CD4-positive, alpha-beta T cell (primary cell): ENCODE results near the gene TMEM179. TPM values are rescaled to one million over a fixed set of nuclear protein-coding genes. Genes with fewer than 3 reads are reported as not detected.
"Not testable (repeated sequence)": the region's sequence is repeated elsewhere in the genome, so short reads cannot be mapped to it uniquely, and the experiment has no call there.

Experiments used
- ATAC-seq: fragments of 200-7000 bp; cut with Tn5 transposase; one replicate; pipeline ENCODE4 v1.10.0; 2022; ENCODE audit warnings: mild to moderate bottlenecking; ENCODE audit not compliant: poor library complexity
- CTCF ChIA-PET: fragments of 350-600 bp; sonication (Branson Sonifier 250); formaldehyde crosslinking; loops from one replicate; lab custom pipeline; 2021; ENCODE audit warnings: antibody characterized with exemption, inconsistent platforms; lab: Charles Lee
- POLR2A ChIA-PET: fragments of 350-600 bp; sonication (Branson Sonifier 250); formaldehyde crosslinking; loops from one replicate; lab custom pipeline; 2021; ENCODE audit warnings: antibody characterized with exemption, inconsistent platforms; lab: Charles Lee
- DNase-seq, 14 experiments: peaks; one replicate each; pipeline ENCODE4 v3.0.0-alpha.2; 2013 to 2020; ENCODE audit warnings: mixed read lengths in 2 of 14
- H3K27ac ChIP-seq, 2 donors: one replicate each; pipeline versions ENCODE4 v1.5.1 to v1.7.0; 2013; ENCODE audit warnings: low read length in 2 of 2, low read depth in 1 of 2, mild to moderate bottlenecking in 1 of 2
- H3K27me3 ChIP-seq, 2 experiments: 1 replicate in 1 of 2; 2 replicates in 1 of 2; pipeline versions ENCODE4 v1.6.1 to v1.7.0; 2013; ENCODE audit warnings: low read length in 2 of 2, control low read depth in 1 of 2, mild to moderate bottlenecking in 1 of 2, moderate library complexity in 1 of 2; ENCODE audit not compliant: insufficient read depth in 2 of 2, control insufficient read depth in 1 of 2
- H3K36me3 ChIP-seq: one replicate; pipeline ENCODE4 v1.6.1; 2013; ENCODE audit warnings: low read length, control low read depth; ENCODE audit not compliant: insufficient read depth
- H3K4me1 ChIP-seq: one replicate; pipeline ENCODE4 v1.6.1; 2013; ENCODE audit warnings: low read length, control low read depth; ENCODE audit not compliant: insufficient read depth
- H3K4me3 ChIP-seq: one replicate; pipeline ENCODE4 v1.5.1; 2013; ENCODE audit warnings: mild to moderate bottlenecking, low read length, moderate library complexity
- H3K9me3 ChIP-seq, 2 experiments: 1 replicate in 1 of 2; 2 replicates in 1 of 2; pipeline versions ENCODE4 v1.6.1 to v1.7.0; 2013; ENCODE audit warnings: low read length in 2 of 2, mild to moderate bottlenecking in 2 of 2, control low read depth in 1 of 2, moderate library complexity in 1 of 2; ENCODE audit not compliant: control insufficient read depth in 1 of 2, insufficient read depth in 1 of 2
- H3K27ac Mint-ChIP-seq: one replicate; pipeline ENCODE4 v1.8.0; 2020; ENCODE audit warnings: mixed read lengths
- H3K27me3 Mint-ChIP-seq: one replicate; pipeline ENCODE4 v1.8.0; 2021; ENCODE audit warnings: mixed read lengths
- H3K36me3 Mint-ChIP-seq: one replicate; pipeline ENCODE4 v1.8.0; 2021; ENCODE audit warnings: low read depth, mixed read lengths
- H3K4me1 Mint-ChIP-seq: one replicate; pipeline ENCODE4 v1.8.0; 2021; ENCODE audit warnings: low read depth, mixed read lengths
- H3K4me3 Mint-ChIP-seq: one replicate; pipeline ENCODE4 v1.8.0; 2020; ENCODE audit warnings: mild to moderate bottlenecking, mixed read lengths
- H3K9me3 Mint-ChIP-seq: one replicate; pipeline ENCODE4 v1.8.0; 2020; ENCODE audit warnings: mixed read lengths
- intact Hi-C, 2 experiments: fragments of 100-400 bp; cut with DNase I in 1 of 2; cut with micrococcal nuclease in 1 of 2; formaldehyde crosslinking; loops; one replicate each; pipeline versions ENCODE4 v1.15.1 to v1.9.0; 2023 to 2025; cut with DNase I, micrococcal nuclease
- polyA plus RNA-seq, 2 donors: library from polyadenylated mRNA; unstranded; fragments of 120-200 nt; gene quantifications; one replicate each; pipeline ENCODE4 v1.2.1, GENCODE V29; 2013
- total RNA-seq, 174 experiments: library from RNA in 2 of 174; stranded (reverse) in 2 of 174; gene quantifications; one replicate each; pipeline ENCODE4 v1.2.3 and lab custom pipeline; 2021 to 2026
- TF ChIP-seq, protein P1 (sequence below): fragments of 200-600 bp; IDR thresholded peaks from one replicate; pipeline ENCODE4 v1.8.0; 2022; ENCODE audit warnings: antibody characterized with exemption, mild to moderate bottlenecking

TMEM179 gene
- total RNA-seq, result not detected
- polyA plus RNA-seq (2013, experiment 1 of 2), result not detected
- 0.04 TPM for polyA plus RNA-seq (2013, experiment 2 of 2)
- 0 to 0.41 (median 0) reads per million in 172 experiments for total RNA-seq (lab: John Stamatoyannopoulos, UW)

DNA sequence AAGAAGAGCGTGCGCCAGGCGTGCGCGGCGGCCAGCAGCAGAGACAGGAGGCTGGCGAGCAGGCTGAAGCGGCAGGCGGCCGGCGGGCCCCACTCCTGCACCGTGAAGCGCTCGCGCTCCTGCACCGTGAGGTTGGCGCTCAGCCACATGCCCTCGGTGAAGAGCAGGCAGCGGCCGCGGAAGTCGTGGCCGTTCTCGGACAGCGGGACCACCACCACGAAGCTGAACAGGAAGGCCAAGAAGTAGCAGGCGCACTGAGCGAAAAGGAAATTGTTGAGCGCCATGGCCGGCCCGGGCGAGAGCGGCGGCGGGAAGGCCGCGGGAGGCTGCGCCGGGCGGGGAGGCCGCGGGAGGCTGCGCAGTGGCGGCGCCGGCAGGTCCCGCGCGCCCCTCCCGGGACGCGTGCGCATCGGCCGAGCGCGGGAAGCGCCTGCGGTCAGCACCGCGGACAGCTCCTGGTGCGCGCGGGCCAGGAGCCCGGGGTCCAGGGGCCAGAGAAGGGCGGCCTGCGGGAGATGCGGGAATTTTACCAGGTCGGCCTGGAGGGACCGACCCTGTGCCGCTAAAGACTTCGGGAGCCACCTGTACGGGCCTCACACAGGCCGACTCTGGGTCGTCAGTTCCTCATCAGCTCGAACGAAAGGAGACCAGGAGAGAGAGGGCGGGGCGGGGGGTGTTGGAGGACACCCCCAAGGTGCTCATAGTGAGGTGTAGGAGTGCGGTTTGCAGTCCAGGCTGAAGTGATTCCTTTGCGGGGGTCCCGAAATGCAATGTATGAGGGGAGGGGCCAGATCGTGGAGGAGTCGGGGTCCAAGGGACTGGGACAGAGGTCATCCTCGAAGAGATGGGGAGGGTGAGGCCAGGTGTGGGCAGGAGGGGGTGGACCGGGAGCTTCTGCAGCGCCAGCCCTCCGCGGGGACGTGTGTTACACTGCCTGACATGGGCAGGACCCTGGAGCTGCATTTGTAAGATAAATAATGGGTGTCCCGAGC is at the start of gene TMEM179:
Gene TMEM179 (minus strand): TSS at position 315 of the 992 bp plus-strand sequence. CDS start 31 bp downstream, at position 284.
- no peak within 1 kb of the TSS for H3K27ac Mint-ChIP-seq
- Histone ChIP-seq H3K36me3 (no peaks in the 10 kb centered on the region), H3K27me3 (peaks cover 24 to 50% of the 10 kb centered on the region in 2 experiments), H3K27ac (no peak within 1 kb of the TSS), H3K4me3 (no peak within 1 kb of the TSS), H3K4me1 (no peaks in the 10 kb centered on the region), H3K9me3 (peaks cover 0 to 25% of the 10 kb centered on the region in 2 experiments)
- no peaks in the 10 kb centered on the region for H3K36me3 Mint-ChIP-seq
- peaks cover 85% of the 10 kb centered on the region for H3K27me3 Mint-ChIP-seq
- intact Hi-C loops, result no loop called here
- ChIA-PET CTCF (no interaction called here), POLR2A (no interaction called here)
- TF ChIP-seq, protein P1, sequence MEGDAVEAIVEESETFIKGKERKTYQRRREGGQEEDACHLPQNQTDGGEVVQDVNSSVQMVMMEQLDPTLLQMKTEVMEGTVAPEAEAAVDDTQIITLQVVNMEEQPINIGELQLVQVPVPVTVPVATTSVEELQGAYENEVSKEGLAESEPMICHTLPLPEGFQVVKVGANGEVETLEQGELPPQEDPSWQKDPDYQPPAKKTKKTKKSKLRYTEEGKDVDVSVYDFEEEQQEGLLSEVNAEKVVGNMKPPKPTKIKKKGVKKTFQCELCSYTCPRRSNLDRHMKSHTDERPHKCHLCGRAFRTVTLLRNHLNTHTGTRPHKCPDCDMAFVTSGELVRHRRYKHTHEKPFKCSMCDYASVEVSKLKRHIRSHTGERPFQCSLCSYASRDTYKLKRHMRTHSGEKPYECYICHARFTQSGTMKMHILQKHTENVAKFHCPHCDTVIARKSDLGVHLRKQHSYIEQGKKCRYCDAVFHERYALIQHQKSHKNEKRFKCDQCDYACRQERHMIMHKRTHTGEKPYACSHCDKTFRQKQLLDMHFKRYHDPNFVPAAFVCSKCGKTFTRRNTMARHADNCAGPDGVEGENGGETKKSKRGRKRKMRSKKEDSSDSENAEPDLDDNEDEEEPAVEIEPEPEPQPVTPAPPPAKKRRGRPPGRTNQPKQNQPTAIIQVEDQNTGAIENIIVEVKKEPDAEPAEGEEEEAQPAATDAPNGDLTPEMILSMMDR, result no peak
- no peaks in the 10 kb centered on the region for H3K4me1 Mint-ChIP-seq
- ATAC-seq (no peak), DNase-seq (peak in 1 of 14 experiments; percentile 5)
- no peak within 1 kb of the TSS for H3K4me3 Mint-ChIP-seq
- H3K9me3 Mint-ChIP-seq, result no peaks in the 10 kb centered on the region

DNA sequence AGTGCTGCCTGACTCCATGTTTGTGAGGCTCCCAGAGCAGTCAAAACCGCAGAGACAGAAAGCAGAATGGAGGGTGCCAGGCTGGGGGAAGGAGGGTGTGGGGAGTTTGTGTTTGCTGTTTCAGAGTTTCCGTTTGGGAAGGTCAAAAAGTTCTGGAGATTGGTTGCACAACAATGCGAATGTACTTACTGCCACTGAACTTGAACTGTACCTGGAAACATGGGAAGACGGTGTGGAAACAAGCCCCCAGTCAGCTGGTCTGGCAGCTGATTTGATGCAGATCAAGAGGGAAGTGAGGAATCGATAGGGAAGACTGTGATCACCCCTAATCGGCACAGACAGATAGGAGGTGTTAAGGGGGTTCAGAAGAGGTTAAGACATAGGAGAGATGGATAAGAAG is 49.5 kb upstream of the TMEM179 start:
- H3K9me3 Mint-ChIP-seq, result no peaks in the 10 kb centered on the region
- CTCF ChIA-PET, result no interaction called here

DNA sequence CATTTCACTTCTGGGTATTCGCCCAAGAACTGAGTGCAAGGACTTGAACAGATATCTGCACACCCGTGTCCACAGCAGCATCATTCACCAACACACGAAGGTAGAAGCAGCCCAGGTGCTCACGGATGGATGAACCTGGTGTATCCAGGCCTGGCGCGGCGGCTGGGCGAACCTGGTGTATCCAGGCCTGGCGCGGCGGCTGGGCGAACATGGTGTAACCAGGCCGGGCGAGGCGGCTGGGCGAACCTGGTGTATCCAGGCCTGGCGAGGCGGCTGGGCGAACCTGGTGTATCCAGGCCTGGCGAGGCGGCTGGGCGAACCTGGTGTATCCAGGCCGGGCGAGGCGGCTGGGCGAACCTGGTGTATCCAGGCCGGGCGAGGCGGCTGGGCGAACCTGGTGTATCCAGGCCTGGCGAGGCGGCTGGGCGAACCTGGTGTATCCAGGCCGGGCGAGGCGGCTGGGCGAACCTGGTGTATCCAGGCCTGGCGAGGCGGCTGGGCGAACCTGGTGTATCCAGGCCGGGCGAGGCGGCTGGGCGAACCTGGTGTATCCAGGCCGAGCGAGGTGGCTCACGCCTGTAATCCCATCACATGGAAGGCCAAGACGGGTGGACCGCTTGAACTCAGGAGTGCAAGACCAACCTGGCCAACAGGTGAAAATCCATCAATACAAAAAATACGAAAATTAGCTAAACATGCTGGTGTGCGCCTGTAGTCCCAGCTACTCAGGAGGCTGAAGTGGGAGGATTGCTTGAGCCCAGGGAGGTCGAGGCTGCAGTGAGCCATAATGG is 48.8 kb upstream of the TMEM179 start:
- POLR2A ChIA-PET, H3K27me3 ChIP-seq, H3K36me3 Mint-ChIP-seq, H3K27me3 Mint-ChIP-seq, DNase-seq, H3K9me3 Mint-ChIP-seq, H3K4me3 ChIP-seq, H3K4me3 Mint-ChIP-seq, ATAC-seq, H3K27ac ChIP-seq, intact Hi-C loops, CTCF ChIA-PET, H3K27ac Mint-ChIP-seq, H3K36me3 ChIP-seq: not testable (repeated sequence)
- H3K9me3 ChIP-seq, result peaks cover 3 to 18% of the 10 kb centered on the region in 2 experiments
- H3K4me1 ChIP-seq, result peaks cover 24% of the 10 kb centered on the region
- peaks cover 25% of the 10 kb centered on the region for H3K4me1 Mint-ChIP-seq

More for the DNA sequence above, 49.5 kb upstream of the TMEM179 start:
- intact Hi-C loops, result no loop called here
- TF ChIP-seq, protein P1, result no peak
- ATAC-seq (no peak), DNase-seq (no peak)
- Histone ChIP-seq H3K36me3 (no peaks in the 10 kb centered on the region), H3K4me3 (no peak overlapping the region), H3K27ac (no peak overlapping the region), H3K9me3 (peaks cover 3 to 19% of the 10 kb centered on the region in 2 experiments), H3K4me1 (peaks cover 26% of the 10 kb centered on the region), H3K27me3 (peaks cover 1 to 7% of the 10 kb centered on the region in 2 experiments)
- Mint-ChIP-seq H3K27ac (no peak overlapping the region), H3K27me3 (no peaks in the 10 kb centered on the region), H3K4me1 (peaks cover 33% of the 10 kb centered on the region), H3K4me3 (no peak overlapping the region), H3K36me3 (no peaks in the 10 kb centered on the region)
- POLR2A ChIA-PET, result no interaction called here
